ENCODE data around the gene ENDOV. TPM values are rescaled to one million over a fixed set of nuclear protein-coding genes. Genes with fewer than 3 reads are reported as not detected.

The ENDOV gene
- total RNA-seq, 1 experiment from 2014 or later, result 14.1 TPM

GRCh38 chr17:80388601-80389000, 26.4 kb upstream of the ENDOV start:
- no peaks in the 10 kb centered on the region for H3K9me3 ChIP-seq (ENCODE audit: low read depth, low read length, poor library complexity, severe bottlenecking)
- BruUV-seq (replicated peaks), result no TSS peak
- no peaks in the 10 kb centered on the region for H3K27me3 ChIP-seq (replicated peaks; ENCODE audit: insufficient read depth, low read depth, low read length, poor library complexity)
- TF ChIP-seq EZH2 (IDR thresholded peaks at IDR 0.05; ENCODE audit: borderline replicate concordance, low read depth, low read length, poor library complexity, severe bottlenecking) (no peak), CTCF (conservative IDR thresholded peaks at IDR 0.05; ENCODE audit: low read depth, low read length) (no peak)
- H3K4me1 ChIP-seq (ENCODE audit: insufficient read depth, low read length, poor library complexity, severe bottlenecking), result no peaks in the 10 kb centered on the region
- no peak for DNase-seq (ENCODE audit: low spot score)
- no peak overlapping the region for H3K27ac ChIP-seq (ENCODE audit: low read depth, low read length, poor library complexity, severe bottlenecking)
- H3K4me3 ChIP-seq (ENCODE audit: low read depth, low read length, poor library complexity, severe bottlenecking), result no peak overlapping the region
- intact Hi-C loops (cut with micrococcal nuclease; ENCODE audit: unreplicated experiment), result no loop called here
- ChIA-PET CTCF (no interaction called here), POLR2A (ENCODE audit: low non-redundant PET) (interaction anchor here (0.6 kb wide), 1 partner anchor 365 kb away, joined by 5 read pairs; no protein-coding TSS in a partner anchor)
- H3K36me3 ChIP-seq (ENCODE audit: insufficient read depth, low read length, poor library complexity, severe bottlenecking), result peaks cover 63% of the 10 kb centered on the region

GRCh38 chr17:80389011-80389995, 25.7 kb upstream of the ENDOV start:
- no TSS peak for BruUV-seq (replicated peaks)
- intact Hi-C loops (cut with micrococcal nuclease; ENCODE audit: unreplicated experiment), result no loop called here
- Histone ChIP-seq H3K4me3 (ENCODE audit: low read depth, low read length, poor library complexity, severe bottlenecking) (no peak overlapping the region), H3K27me3 (replicated peaks; ENCODE audit: insufficient read depth, low read depth, low read length, poor library complexity) (no peaks in the 10 kb centered on the region), H3K27ac (ENCODE audit: low read depth, low read length, poor library complexity, severe bottlenecking) (no peak overlapping the region), H3K36me3 (ENCODE audit: insufficient read depth, low read length, poor library complexity, severe bottlenecking) (peaks cover 63% of the 10 kb centered on the region), H3K4me1 (ENCODE audit: insufficient read depth, low read length, poor library complexity, severe bottlenecking) (no peaks in the 10 kb centered on the region), H3K9me3 (ENCODE audit: low read depth, low read length, poor library complexity, severe bottlenecking) (no peaks in the 10 kb centered on the region)
- TF ChIP-seq CTCF (conservative IDR thresholded peaks at IDR 0.05; ENCODE audit: low read depth, low read length) (no peak), EZH2 (IDR thresholded peaks at IDR 0.05; ENCODE audit: borderline replicate concordance, low read depth, low read length, poor library complexity, severe bottlenecking) (no peak)
- no peak for DNase-seq (ENCODE audit: low spot score)
- ChIA-PET CTCF (no interaction called here), POLR2A (ENCODE audit: low non-redundant PET) (interaction anchor here (0.6 kb wide), 1 partner anchor 366 kb away, joined by 5 read pairs; no protein-coding TSS in a partner anchor)

- BruUV-seq (replicated peaks), result TSS peak; percentile 64
- intact Hi-C loops (cut with micrococcal nuclease; ENCODE audit: unreplicated experiment), result no loop called here
- Histone ChIP-seq H3K4me1 (ENCODE audit: insufficient read depth, low read length, poor library complexity, severe bottlenecking) (no peaks in the 10 kb centered on the region), H3K27ac (ENCODE audit: low read depth, low read length, poor library complexity, severe bottlenecking) (no peak overlapping the region), H3K27me3 (replicated peaks; ENCODE audit: insufficient read depth, low read depth, low read length, poor library complexity) (no peaks in the 10 kb centered on the region), H3K36me3 (ENCODE audit: insufficient read depth, low read length, poor library complexity, severe bottlenecking) (peaks cover 34% of the 10 kb centered on the region), H3K4me3 (ENCODE audit: low read depth, low read length, poor library complexity, severe bottlenecking) (no peak overlapping the region), H3K9me3 (ENCODE audit: low read depth, low read length, poor library complexity, severe bottlenecking) (no peaks in the 10 kb centered on the region)
- no peak for DNase-seq (ENCODE audit: low spot score)
- TF ChIP-seq CTCF (conservative IDR thresholded peaks at IDR 0.05; ENCODE audit: low read depth, low read length) (no peak), EZH2 (IDR thresholded peaks at IDR 0.05; ENCODE audit: borderline replicate concordance, low read depth, low read length, poor library complexity, severe bottlenecking) (no peak)
- CTCF ChIA-PET, result no interaction called here
- POLR2A ChIA-PET (ENCODE audit: low non-redundant PET), result no interaction called here
Observed at GRCh38 chr17:80393241-80393890, 21.6 kb upstream of the ENDOV start.
